ENCODE data around the gene UPF1. TPM values are rescaled to one million over a fixed set of nuclear protein-coding genes. Genes with fewer than 3 reads are reported as not detected.

UPF1 gene
- polyA plus RNA-seq, 2 of the 4 experiments (the other 2 are of a cell fraction): 19.2 to 28.6 TPM

- TF ChIP-seq RCOR1 (IDR thresholded peaks at IDR 0.05; ENCODE audit: low read depth, low read length): no peak
- TF ChIP-seq SREBF2 (IDR thresholded peaks at IDR 0.05): no peak
- TF ChIP-seq CBX2 (IDR thresholded peaks at IDR 0.05; ENCODE audit: borderline replicate concordance, low read depth): no peak
- TF ChIP-seq HDAC2 (IDR thresholded peaks at IDR 0.05): no peak
- H3K27ac ChIP-seq: no peak overlapping the region
- WGBS (ENCODE audit: missing lambda C conversion rate): 94% methylated on average over 24 of the region's 34 CpGs
- ATAC-seq: peak; percentile 36 to 43; a peak in 5 of 6 replicates
- ChIA-PET CTCF (interaction anchor here (0.6 to 2.3 kb wide), 3 partner anchors 16 to 393 kb away, joined by 3 to 9 read pairs (median 3); partner anchors contain the start of gene CERS1), POLR2A (no interaction called here)
- FAIRE-seq: no peak
- H3K4me3 ChIP-seq: no peak overlapping the region
- H3K4me2 ChIP-seq: no peak overlapping the region
- H3K9me3 ChIP-seq: no peaks in the 10 kb centered on the region
- no peaks in the 10 kb centered on the region for H3K4me1 ChIP-seq
- no peak for DNase-seq (ENCODE audit: low read depth in 1 of 2, low spot score in 1 of 2)
Observed at GRCh38 chr19:18878858-18879578, 47.3 kb downstream of the UPF1 start.

DNA sequence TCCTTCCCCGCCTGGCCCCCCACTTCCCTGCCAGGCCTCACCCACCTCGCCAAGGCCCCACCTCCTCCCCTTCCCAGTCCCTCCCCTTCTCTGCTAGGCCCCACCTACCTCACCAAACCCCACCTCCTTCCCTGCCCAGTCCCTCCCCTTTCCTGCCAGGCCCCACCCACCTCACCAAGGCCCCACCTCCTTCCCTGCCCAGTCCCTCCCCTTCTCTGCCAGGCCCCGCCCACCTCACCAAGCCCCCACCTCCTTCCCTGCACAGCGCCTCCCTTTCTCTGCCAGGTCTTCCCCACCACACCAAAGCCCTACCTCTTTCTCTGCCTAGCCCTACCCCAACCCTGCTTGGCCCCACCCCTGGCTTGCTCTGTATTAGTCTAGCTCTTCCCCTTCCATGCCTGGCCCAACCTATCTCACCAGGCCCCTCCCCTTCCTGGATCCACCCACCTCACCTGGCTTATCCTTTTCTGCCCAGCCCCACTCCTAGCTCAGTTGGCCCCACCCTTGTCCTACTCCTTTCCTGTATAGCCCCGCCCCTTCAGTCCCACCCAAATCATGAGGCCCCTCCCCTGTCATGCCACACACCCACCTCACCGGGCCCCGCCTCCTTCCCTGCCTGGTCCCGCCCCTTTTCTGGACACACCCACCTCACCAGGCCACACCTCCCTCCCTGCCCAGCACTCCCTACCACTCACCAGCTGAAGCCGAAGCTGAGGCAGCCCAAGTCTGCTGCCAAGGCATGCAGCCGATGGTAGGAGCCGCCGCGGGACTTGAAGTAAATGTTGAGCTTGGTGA, 48.0 kb downstream of the UPF1 start:
- ChIA-PET CTCF (interaction anchor here (1.2 to 2.7 kb wide), 5 partner anchors 9 to 33 kb away, joined by 3 to 12 read pairs (median 6); partner anchors contain the start of gene CERS1), POLR2A (no interaction called here)
- WGBS (ENCODE audit: missing lambda C conversion rate): 70% methylated on average over 3 of the region's 13 CpGs
- no peak overlapping the region for H3K27ac ChIP-seq
- ATAC-seq: peak; percentile 70 to 76
- no peak for TF ChIP-seq EP300 (IDR thresholded peaks at IDR 0.05)
- no peak for TF ChIP-seq MYC (IDR thresholded peaks at IDR 0.05; ENCODE audit: borderline replicate concordance, low read length)
- no peak for TF ChIP-seq CBX8 (IDR thresholded peaks at IDR 0.05)
- TF ChIP-seq CHD4 (IDR thresholded peaks at IDR 0.05; ENCODE audit: borderline replicate concordance): no peak
- no peak for TF ChIP-seq HOXA7 (CRISPR knock-in tag; IDR thresholded peaks at IDR 0.05)
- no peak for TF ChIP-seq MAFK (IDR thresholded peaks at IDR 0.05; ENCODE audit: partially characterized antibody)
- TF ChIP-seq HOXB5 (CRISPR knock-in tag; IDR thresholded peaks at IDR 0.05): no peak
- TF ChIP-seq JUN (IDR thresholded peaks at IDR 0.05): no peak
- TF ChIP-seq RAD21 (conservative IDR thresholded peaks at IDR 0.05 in 1 of 2, IDR thresholded peaks at IDR 0.05 in 1 of 2): no peak
- TF ChIP-seq JUNB (IDR thresholded peaks at IDR 0.05): no peak
- no peak for TF ChIP-seq BCL3 (IDR thresholded peaks at IDR 0.05)
- TF ChIP-seq CHD2 (IDR thresholded peaks at IDR 0.05; ENCODE audit: low read length, partially characterized antibody): no peak
- TF ChIP-seq HOXB13 (CRISPR knock-in tag; IDR thresholded peaks at IDR 0.05; ENCODE audit: low read depth): no peak
- no peak for TF ChIP-seq BHLHE40 (IDR thresholded peaks at IDR 0.05; ENCODE audit: low read depth, low read length)
- no peak for TF ChIP-seq TFCP2L1 (CRISPR knock-in tag; IDR thresholded peaks at IDR 0.05)
- TF ChIP-seq EHF (CRISPR knock-in tag; IDR thresholded peaks at IDR 0.05): no peak
- TF ChIP-seq NR3C1 (IDR thresholded peaks at IDR 0.05): no peak
- no peak for TF ChIP-seq ZC3H11A (IDR thresholded peaks at IDR 0.05)
- no peak for TF ChIP-seq ZFP36 (IDR thresholded peaks at IDR 0.05; ENCODE audit: borderline replicate concordance, partially characterized antibody)
- no peak for TF ChIP-seq SREBF2 (IDR thresholded peaks at IDR 0.05)
- FAIRE-seq: no peak
- no peak overlapping the region for H3K4me2 ChIP-seq
- peak in 1 of 2 experiments; percentile 64 for DNase-seq (ENCODE audit: low read depth in 1 of 2, low spot score in 1 of 2)
- H3K4me1 ChIP-seq: no peaks in the 10 kb centered on the region
- H3K4me3 ChIP-seq: no peak overlapping the region
- no peaks in the 10 kb centered on the region for H3K9me3 ChIP-seq

DNA sequence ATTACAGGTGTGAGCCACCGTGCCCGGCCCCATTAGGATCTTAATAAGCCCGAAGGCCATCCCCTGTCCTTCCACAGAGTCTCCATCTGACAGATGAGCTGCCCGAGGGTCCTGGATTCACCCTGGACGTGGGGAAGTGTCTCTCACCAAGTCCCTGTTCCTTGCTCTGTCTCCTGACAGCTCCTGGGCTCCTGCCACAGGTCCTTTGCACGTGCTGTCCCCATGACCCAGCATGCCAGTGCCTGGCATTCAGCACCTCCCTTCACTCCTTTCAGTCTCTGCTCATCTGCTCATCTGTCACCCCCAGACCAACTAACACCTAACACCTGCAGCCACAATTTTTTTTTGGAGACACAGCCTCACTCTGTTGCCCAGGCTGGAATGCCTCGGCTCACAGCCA, 49.7 kb downstream of the UPF1 start:
- ATAC-seq: no peak
- POLR2A ChIA-PET: no interaction called here
- WGBS (ENCODE audit: missing lambda C conversion rate): 77% methylated on average over 6 of the region's 7 CpGs
- no peak for FAIRE-seq
- H3K27ac ChIP-seq: no peak overlapping the region
- no peak for DNase-seq (ENCODE audit: low read depth in 1 of 2, low spot score in 1 of 2)
- CTCF ChIA-PET: interaction anchor here (1.9 to 2.7 kb wide), 3 partner anchors 14 to 35 kb away, joined by 6 to 12 read pairs (median 9); partner anchors contain the start of gene CERS1
- H3K9me3 ChIP-seq: no peaks in the 10 kb centered on the region
- no peak overlapping the region for H3K4me2 ChIP-seq
- no peak overlapping the region for H3K4me3 ChIP-seq
- no peaks in the 10 kb centered on the region for H3K4me1 ChIP-seq
- TF ChIP-seq JUNB (IDR thresholded peaks at IDR 0.05) (no peak), HOXB5 (CRISPR knock-in tag; IDR thresholded peaks at IDR 0.05) (no peak), RARB (CRISPR knock-in tag; IDR thresholded peaks at IDR 0.05) (no peak), GATA3 (IDR thresholded peaks at IDR 0.05; ENCODE audit: borderline replicate concordance) (no peak), MYC (IDR thresholded peaks at IDR 0.05; ENCODE audit: borderline replicate concordance, low read length) (no peak), JUN (IDR thresholded peaks at IDR 0.05) (no peak), BHLHE40 (IDR thresholded peaks at IDR 0.05; ENCODE audit: low read depth, low read length) (no peak), FOXS1 (CRISPR knock-in tag; IDR thresholded peaks at IDR 0.05) (no peak), FOSB (CRISPR knock-in tag; IDR thresholded peaks at IDR 0.05) (no peak), RCOR1 (IDR thresholded peaks at IDR 0.05; ENCODE audit: low read depth, low read length) (no peak)
- TF ChIP-seq, protein P1, sequence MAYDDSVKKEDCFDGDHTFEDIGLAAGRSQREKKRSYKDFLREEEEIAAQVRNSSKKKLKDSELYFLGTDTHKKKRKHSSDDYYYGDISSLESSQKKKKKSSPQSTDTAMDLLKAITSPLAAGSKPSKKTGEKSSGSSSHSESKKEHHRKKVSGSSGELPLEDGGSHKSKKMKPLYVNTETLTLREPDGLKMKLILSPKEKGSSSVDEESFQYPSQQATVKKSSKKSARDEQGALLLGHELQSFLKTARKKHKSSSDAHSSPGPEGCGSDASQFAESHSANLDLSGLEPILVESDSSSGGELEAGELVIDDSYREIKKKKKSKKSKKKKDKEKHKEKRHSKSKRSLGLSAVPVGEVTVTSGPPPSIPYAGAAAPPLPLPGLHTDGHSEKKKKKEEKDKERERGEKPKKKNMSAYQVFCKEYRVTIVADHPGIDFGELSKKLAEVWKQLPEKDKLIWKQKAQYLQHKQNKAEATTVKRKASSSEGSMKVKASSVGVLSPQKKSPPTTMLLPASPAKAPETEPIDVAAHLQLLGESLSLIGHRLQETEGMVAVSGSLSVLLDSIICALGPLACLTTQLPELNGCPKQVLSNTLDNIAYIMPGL (CRISPR knock-in tag; IDR thresholded peaks at IDR 0.05; ENCODE audit: borderline replicate concordance): no peak
- TF ChIP-seq, protein P2, sequence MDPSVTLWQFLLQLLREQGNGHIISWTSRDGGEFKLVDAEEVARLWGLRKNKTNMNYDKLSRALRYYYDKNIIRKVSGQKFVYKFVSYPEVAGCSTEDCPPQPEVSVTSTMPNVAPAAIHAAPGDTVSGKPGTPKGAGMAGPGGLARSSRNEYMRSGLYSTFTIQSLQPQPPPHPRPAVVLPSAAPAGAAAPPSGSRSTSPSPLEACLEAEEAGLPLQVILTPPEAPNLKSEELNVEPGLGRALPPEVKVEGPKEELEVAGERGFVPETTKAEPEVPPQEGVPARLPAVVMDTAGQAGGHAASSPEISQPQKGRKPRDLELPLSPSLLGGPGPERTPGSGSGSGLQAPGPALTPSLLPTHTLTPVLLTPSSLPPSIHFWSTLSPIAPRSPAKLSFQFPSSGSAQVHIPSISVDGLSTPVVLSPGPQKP (IDR thresholded peaks at IDR 0.05; ENCODE audit: low read depth, low read length): no peak

Measured in A549 (cell line).